MM.1S (cell line): ENCODE data around the gene PARP4.
"Not testable (repeated sequence)": the region's sequence is repeated elsewhere in the genome, so short reads cannot be mapped to it uniquely, and the experiment has no call there.

Experiments used
- CTCF ChIP-seq: fragments of 300-600 bp; sonication (generic); IDR thresholded peaks from 2 replicates; pipeline ENCODE4 v1.5.1; 2016; ENCODE audit warnings: antibody characterized with exemption, low read length, mixed read lengths
- EZH2 ChIP-seq: fragments of 300-600 bp; sonication (generic); optimal IDR thresholded peaks from 2 replicates; pipeline ENCODE3; 2017; ENCODE audit warnings: low read depth, mild to moderate bottlenecking, antibody characterized with exemption, low read length, mixed read lengths
- EZH2phosphoT487 ChIP-seq: fragments of 300-600 bp; sonication (generic); IDR thresholded peaks from 2 replicates; pipeline ENCODE4 v1.6.1; 2018; ENCODE audit warnings: antibody characterized with exemption, low read length

- TF ChIP-seq CTCF, EZH2phosphoT487, EZH2: not testable (repeated sequence)
Measured at GRCh38 chr13:24388743-24389142, 123.8 kb downstream of the PARP4 start.
